ENCODE measurements around the gene FAM8A1. TPM values are rescaled to one million over a fixed set of nuclear protein-coding genes. Genes with fewer than 3 reads are reported as not detected.

The FAM8A1 gene
- total and polyA plus RNA-seq, 2 of the 13 experiments (the other 11 are each of a cell fraction or from before 2014, with no cell fraction given): 30.5 to 34.3 TPM

DNA sequence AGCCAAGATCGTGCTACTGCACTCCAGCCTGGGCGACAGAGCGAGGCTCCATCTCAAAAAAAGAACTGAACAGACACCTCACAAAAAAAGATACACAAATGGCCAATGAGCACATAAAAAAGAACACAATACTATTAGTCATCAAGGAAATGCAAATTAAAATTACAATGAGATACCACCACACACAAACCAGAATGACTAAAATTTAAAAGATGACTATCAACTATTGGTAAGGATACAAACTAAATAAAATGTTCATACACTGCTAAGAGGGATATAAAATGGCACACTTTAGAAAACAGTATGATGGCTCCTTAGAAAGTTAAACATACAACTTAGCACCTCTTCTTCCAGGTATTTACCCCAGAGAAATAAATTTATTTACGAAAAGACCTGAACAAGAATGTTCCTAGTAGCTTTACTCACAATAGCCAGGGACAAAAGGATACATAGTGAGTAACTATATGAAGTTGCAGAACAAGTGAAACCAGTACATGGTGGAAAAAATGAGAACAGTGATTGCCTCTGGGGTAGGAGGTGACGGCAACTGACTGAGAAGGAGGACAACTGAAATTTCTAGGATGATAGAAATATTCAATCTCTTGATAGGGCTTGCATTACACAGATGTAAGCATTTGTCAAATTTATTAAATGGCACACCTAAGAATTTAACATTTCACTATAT is 53.2 kb downstream of the FAM8A1 start:
- H3K36me3 ChIP-seq (replicated peaks in 1 of 2; ENCODE audit: control insufficient read depth in 1 of 2, insufficient read depth in 2 of 2, low read length in 2 of 2): peaks cover 23 to 82% of the 10 kb centered on the region in 2 experiments
- intact Hi-C loops (cut with micrococcal nuclease; ENCODE audit: unreplicated experiment): no loop called here

More for the DNA sequence above, 53.2 kb downstream of the FAM8A1 start:
- ChIA-PET POLR2A (no interaction called here), CTCF (ENCODE audit: low intra/inter-chr PET ratio, low total read pairs) (no interaction called here)
- no peak for TF ChIP-seq ZMYM2 (CRISPR knock-in tag; IDR thresholded peaks at IDR 0.05)
- TF ChIP-seq ZNF790 (CRISPR knock-in tag; IDR thresholded peaks at IDR 0.05; ENCODE audit: borderline replicate concordance): no peak
- TF ChIP-seq, protein P1, sequence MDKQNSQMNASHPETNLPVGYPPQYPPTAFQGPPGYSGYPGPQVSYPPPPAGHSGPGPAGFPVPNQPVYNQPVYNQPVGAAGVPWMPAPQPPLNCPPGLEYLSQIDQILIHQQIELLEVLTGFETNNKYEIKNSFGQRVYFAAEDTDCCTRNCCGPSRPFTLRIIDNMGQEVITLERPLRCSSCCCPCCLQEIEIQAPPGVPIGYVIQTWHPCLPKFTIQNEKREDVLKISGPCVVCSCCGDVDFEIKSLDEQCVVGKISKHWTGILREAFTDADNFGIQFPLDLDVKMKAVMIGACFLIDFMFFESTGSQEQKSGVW (CRISPR knock-in tag; IDR thresholded peaks at IDR 0.05; ENCODE audit: borderline replicate concordance): no peak
- TF ChIP-seq HNRNPK (IDR thresholded peaks at IDR 0.05; ENCODE audit: low read depth, low read length, poor library complexity, severe bottlenecking): no peak
- TF ChIP-seq, protein P2, sequence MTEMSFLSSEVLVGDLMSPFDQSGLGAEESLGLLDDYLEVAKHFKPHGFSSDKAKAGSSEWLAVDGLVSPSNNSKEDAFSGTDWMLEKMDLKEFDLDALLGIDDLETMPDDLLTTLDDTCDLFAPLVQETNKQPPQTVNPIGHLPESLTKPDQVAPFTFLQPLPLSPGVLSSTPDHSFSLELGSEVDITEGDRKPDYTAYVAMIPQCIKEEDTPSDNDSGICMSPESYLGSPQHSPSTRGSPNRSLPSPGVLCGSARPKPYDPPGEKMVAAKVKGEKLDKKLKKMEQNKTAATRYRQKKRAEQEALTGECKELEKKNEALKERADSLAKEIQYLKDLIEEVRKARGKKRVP (CRISPR knock-in tag; IDR thresholded peaks at IDR 0.05): no peak
- TF ChIP-seq XRCC5 (optimal IDR thresholded peaks at IDR 0.05; ENCODE audit: low read length): no peak
- no peak for TF ChIP-seq RAD21 (CRISPR knock-in tag; IDR thresholded peaks at IDR 0.05)
- no peak for TF ChIP-seq ZNF12 (CRISPR knock-in tag; IDR thresholded peaks at IDR 0.05)
- TF ChIP-seq MATR3 (CRISPR knock-in tag; IDR thresholded peaks at IDR 0.05): no peak
- no peak for TF ChIP-seq ZNF670 (CRISPR knock-in tag; IDR thresholded peaks at IDR 0.05; ENCODE audit: borderline replicate concordance)
- no peak for TF ChIP-seq CBX5 (CRISPR knock-in tag; IDR thresholded peaks at IDR 0.05; ENCODE audit: borderline replicate concordance)
- no peak for TF ChIP-seq ZNF816 (CRISPR knock-in tag; IDR thresholded peaks at IDR 0.05; ENCODE audit: borderline replicate concordance)
- no peak for TF ChIP-seq CCDC6 (CRISPR knock-in tag; IDR thresholded peaks at IDR 0.05)
- no peak for TF ChIP-seq SRF (IDR thresholded peaks at IDR 0.05; ENCODE audit: low read depth, low read length)
- no peak for TF ChIP-seq ZNF850 (CRISPR knock-in tag; conservative IDR thresholded peaks at IDR 0.05)
- no peak for TF ChIP-seq RFXANK (CRISPR knock-in tag; IDR thresholded peaks at IDR 0.05)
- no peak for TF ChIP-seq SALL2 (CRISPR knock-in tag; IDR thresholded peaks at IDR 0.05)
- Histone ChIP-seq H4K20me1 (ENCODE audit: insufficient read depth, low read length) (no peaks in the 10 kb centered on the region; the same call in 1 of the 2 replicates), H3K27ac (ENCODE audit: extremely low read length, insufficient read depth, low read length) (no peak overlapping the region), H3K9me3 (ENCODE audit: low read length) (no peaks in the 10 kb centered on the region), H3K4me2 (ENCODE audit: low read depth, low read length) (no peak overlapping the region), H3K79me2 (ENCODE audit: insufficient read depth, low read length) (peaks cover 5% of the 10 kb centered on the region), H3K4me1 (ENCODE audit: insufficient read depth, low read length) (no peaks in the 10 kb centered on the region), H3K9ac (ENCODE audit: insufficient read depth, low read depth, low read length) (no peak overlapping the region), H3K27me3 (ENCODE audit: control insufficient read depth in 1 of 2, insufficient read depth in 2 of 2, low read length in 2 of 2) (no peaks in the 10 kb centered on the region), H3K4me3 (replicated peaks in 1 of 3; ENCODE audit: insufficient read depth in 1 of 3, low read depth in 2 of 3, low read length in 3 of 3) (no peak overlapping the region), H2AFZ (ENCODE audit: low read length) (no peak overlapping the region)
- in situ Hi-C loops (cut with HindIII; ENCODE audit: extremely low pct_ligation_motif_present, low pct_unique_long_range_greater_than_20kb): no loop called here
- BruUV-seq (replicated peaks): no TSS peak
- ATAC-seq (no peak), DNase-seq (ENCODE audit: low spot score) (no peak), FAIRE-seq (no peak)
- 79% methylated on average over 5 of the region's 5 CpGs for WGBS (ENCODE audit: low lambda C conversion rate)
